ENCODE results near the gene TTLL9. TPM values are rescaled to one million over a fixed set of nuclear protein-coding genes. Genes with fewer than 3 reads are reported as not detected.

Gene TTLL9
- polyA plus RNA-seq, 1 of the 3 experiments (the other 2 are of a cell fraction), result 0.23 TPM

DNA sequence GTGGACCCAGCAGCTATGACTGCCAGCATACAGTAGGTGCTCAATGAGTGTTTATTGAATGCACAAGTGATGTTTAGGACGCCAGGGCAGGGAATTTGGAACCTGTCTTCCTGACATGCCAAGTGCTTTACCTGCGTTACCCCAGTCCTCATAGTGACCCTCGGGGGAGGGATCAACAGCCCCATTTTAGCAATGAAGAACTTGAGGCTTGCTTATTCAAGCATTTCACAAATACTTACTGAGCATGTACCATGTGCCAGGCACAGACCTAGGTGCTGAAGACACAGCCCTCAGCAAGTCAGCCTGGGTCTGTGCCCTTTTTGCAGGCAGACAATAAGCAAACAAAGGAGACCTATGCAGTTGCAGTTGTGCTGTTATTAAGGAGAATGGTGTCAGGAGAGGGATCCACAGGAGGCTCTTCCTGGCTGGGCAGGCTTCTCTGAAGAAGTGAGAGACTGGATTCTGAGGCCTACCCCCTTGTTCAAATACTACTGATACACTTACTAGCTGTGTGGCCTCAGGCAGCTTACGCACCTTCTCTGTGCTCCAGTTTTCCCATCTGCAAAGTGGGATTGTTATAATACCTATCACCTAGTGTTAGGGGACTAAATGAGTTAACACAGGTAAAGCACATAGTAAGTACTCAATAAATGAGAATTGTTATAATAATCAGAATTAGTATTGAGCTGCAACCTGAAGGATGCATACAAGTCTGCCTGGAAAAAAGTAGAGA lies 39.8 kb downstream of the TTLL9 start (continued):
- TF ChIP-seq GABPA (IDR thresholded peaks at IDR 0.05; ENCODE audit: low read depth), result no peak
- TF ChIP-seq, protein P1, sequence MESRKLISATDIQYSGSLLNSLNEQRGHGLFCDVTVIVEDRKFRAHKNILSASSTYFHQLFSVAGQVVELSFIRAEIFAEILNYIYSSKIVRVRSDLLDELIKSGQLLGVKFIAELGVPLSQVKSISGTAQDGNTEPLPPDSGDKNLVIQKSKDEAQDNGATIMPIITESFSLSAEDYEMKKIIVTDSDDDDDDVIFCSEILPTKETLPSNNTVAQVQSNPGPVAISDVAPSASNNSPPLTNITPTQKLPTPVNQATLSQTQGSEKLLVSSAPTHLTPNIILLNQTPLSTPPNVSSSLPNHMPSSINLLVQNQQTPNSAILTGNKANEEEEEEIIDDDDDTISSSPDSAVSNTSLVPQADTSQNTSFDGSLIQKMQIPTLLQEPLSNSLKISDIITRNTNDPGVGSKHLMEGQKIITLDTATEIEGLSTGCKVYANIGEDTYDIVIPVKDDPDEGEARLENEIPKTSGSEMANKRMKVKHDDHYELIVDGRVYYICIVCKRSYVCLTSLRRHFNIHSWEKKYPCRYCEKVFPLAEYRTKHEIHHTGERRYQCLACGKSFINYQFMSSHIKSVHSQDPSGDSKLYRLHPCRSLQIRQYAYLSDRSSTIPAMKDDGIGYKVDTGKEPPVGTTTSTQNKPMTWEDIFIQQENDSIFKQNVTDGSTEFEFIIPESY (IDR thresholded peaks at IDR 0.05; ENCODE audit: borderline replicate concordance, low read depth), result no peak
- TF ChIP-seq RAD21 (IDR thresholded peaks at IDR 0.05; ENCODE audit: low read length), result no peak
- TF ChIP-seq, protein P2, sequence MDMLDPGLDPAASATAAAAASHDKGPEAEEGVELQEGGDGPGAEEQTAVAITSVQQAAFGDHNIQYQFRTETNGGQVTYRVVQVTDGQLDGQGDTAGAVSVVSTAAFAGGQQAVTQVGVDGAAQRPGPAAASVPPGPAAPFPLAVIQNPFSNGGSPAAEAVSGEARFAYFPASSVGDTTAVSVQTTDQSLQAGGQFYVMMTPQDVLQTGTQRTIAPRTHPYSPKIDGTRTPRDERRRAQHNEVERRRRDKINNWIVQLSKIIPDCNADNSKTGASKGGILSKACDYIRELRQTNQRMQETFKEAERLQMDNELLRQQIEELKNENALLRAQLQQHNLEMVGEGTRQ (IDR thresholded peaks at IDR 0.05; ENCODE audit: borderline replicate concordance, low read depth, low read length), result no peak
- no peak for TF ChIP-seq JUND (IDR thresholded peaks at IDR 0.05)
- no peak for TF ChIP-seq SIN3A (IDR thresholded peaks at IDR 0.05; ENCODE audit: borderline replicate concordance, low read depth, low read length)
- TF ChIP-seq, protein P3, sequence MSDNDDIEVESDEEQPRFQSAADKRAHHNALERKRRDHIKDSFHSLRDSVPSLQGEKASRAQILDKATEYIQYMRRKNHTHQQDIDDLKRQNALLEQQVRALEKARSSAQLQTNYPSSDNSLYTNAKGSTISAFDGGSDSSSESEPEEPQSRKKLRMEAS (IDR thresholded peaks at IDR 0.05; ENCODE audit: low read depth), result no peak
- TF ChIP-seq, protein P4, sequence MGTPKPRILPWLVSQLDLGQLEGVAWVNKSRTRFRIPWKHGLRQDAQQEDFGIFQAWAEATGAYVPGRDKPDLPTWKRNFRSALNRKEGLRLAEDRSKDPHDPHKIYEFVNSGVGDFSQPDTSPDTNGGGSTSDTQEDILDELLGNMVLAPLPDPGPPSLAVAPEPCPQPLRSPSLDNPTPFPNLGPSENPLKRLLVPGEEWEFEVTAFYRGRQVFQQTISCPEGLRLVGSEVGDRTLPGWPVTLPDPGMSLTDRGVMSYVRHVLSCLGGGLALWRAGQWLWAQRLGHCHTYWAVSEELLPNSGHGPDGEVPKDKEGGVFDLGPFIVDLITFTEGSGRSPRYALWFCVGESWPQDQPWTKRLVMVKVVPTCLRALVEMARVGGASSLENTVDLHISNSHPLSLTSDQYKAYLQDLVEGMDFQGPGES (IDR thresholded peaks at IDR 0.05; ENCODE audit: low read depth, low read length), result no peak
- TF ChIP-seq EP300 (IDR thresholded peaks at IDR 0.05; ENCODE audit: borderline replicate concordance in 1 of 2, low read depth in 1 of 2, low read length in 1 of 2), result no peak

DNA sequence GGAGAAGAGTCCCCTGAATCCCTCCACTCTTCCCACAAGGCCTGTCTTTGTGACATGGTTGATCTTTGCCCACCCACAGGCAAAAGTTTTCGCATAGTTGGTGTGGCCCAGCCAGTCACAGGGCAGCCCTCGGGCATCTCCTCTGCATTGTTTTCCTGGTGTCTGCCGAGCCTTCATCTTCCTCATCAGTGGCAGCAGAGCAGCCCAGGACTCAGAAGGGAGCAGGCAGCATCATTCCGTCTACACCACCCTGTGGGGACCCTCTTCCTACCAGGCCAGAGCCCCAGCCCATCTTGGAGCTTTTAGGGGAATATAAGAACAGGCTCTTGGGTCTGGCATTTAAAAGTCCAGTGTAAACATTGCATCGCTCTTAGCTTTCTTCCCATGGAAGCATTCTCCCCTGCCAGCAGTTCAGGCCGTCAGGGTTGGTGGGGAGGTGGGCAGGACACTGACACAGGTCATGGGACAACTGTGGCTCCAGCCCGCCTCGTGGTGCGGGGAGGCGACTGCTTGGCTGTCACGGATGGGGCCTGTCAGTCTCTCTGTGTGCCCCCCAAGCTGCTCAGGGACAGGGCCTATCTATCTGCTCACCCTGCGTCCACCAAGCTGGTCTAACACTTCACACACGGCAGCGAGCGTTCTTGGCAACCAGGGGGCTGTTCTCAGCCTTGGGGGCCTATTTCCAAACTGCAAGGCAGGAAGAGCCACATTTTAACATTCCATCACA lies 43.2 kb downstream of the TTLL9 start:
- Histone ChIP-seq H3K36me3 (replicated peaks in 1 of 2; ENCODE audit: control insufficient read depth in 1 of 2, insufficient read depth in 2 of 2, low read length in 1 of 2) (no peaks in the 10 kb centered on the region), H3K79me2 (ENCODE audit: insufficient read depth) (no peaks in the 10 kb centered on the region), H3K4me3 (ENCODE audit: low read depth in 2 of 2, low read length in 1 of 2) (no peak overlapping the region), H2AFZ (ENCODE audit: low read depth) (no peak overlapping the region), H3K9me3 (no peaks in the 10 kb centered on the region), H3K4me2 (no peak overlapping the region), H3K27ac (ENCODE audit: low read depth in 2 of 2, low read length in 1 of 2) (no peak overlapping the region), H3K27me3 (ENCODE audit: insufficient read depth) (no peaks in the 10 kb centered on the region), H3K9ac (no peak overlapping the region), H4K20me1 (ENCODE audit: insufficient read depth) (no peaks in the 10 kb centered on the region), H3K4me1 (ENCODE audit: control insufficient read depth in 1 of 2, insufficient read depth in 2 of 2, low read depth in 1 of 2, low read length in 1 of 2) (peaks cover 0 to 21% of the 10 kb centered on the region in 2 experiments; a peak in 1 of 4 replicates), H3F3A (replicated peaks; ENCODE audit: insufficient read depth) (no peaks in the 10 kb centered on the region), H3K9me2 (no peaks in the 10 kb centered on the region)
- TF ChIP-seq EP300 (IDR thresholded peaks at IDR 0.05; ENCODE audit: borderline replicate concordance in 1 of 2, low read depth in 1 of 2, low read length in 1 of 2) (no peak), CHD2 (IDR thresholded peaks at IDR 0.05; ENCODE audit: low read length, partially characterized antibody) (no peak), RFX5 (IDR thresholded peaks at IDR 0.05; ENCODE audit: low read length) (no peak), RAD21 (IDR thresholded peaks at IDR 0.05; ENCODE audit: low read length) (no peak)
- DNase-seq, result no peak
- 72% methylated on average over 10 of the region's 15 CpGs for WGBS (ENCODE audit: low lambda C conversion rate)
- ChIA-PET CTCF (interaction anchor here (0.7 to 3.0 kb wide), 4 partner anchors 38 to 90 kb away, joined by 3 to 15 read pairs (median 3); partner anchors contain the start of genes FOXS1 and PDRG1), POLR2A (no interaction called here)

All from SK-N-SH (cell line).